ENCODE data around the gene ZBTB38. TPM values are rescaled to one million over a fixed set of nuclear protein-coding genes. Genes with fewer than 3 reads are reported as not detected.

The ZBTB38 gene
- total and polyA plus RNA-seq, 2 donors (not counting 1 experiment from before 2014, with no cell fraction given), result 13.8 to 71.2 TPM

DNA sequence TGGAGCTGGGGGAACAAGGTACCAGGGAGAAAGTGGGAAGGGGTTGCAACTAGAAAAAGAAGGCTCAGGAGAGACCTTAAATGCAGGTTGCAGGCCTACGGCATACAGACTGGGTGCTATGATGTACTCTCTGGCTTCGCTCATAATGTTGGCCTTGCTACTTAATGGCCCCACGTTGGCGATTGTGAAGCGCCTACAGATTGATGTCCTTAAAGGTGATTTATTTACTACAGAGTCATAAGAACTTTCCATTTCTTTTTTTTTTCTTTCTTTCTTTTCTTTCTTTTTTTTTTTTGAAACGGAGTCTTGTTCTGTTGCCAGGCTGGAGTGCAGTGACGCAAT lies 25.4 kb downstream of the ZBTB38 start:
- no peak overlapping the region for H3K4me3 Mint-ChIP-seq
- DNase-seq (no peak), ATAC-seq (ENCODE audit: low read depth) (no peak)
- H3K79me2 ChIP-seq (ENCODE audit: control insufficient read depth, insufficient read depth, low read length), result no peaks in the 10 kb centered on the region
- no peaks in the 10 kb centered on the region for H3K36me3 ChIP-seq (replicated peaks in 1 of 2; ENCODE audit: control extremely low read depth in 1 of 2, control insufficient read depth in 1 of 2, extremely low read depth in 1 of 2, insufficient read depth in 2 of 2, low read length in 1 of 2)
- peaks cover 7% of the 10 kb centered on the region for H3K9me3 Mint-ChIP-seq (ENCODE audit: insufficient read depth)
- ChIA-PET POLR2A (interaction anchor here (0.7 kb wide), 1 partner anchor 982 kb away, joined by 5 read pairs; no protein-coding TSS in a partner anchor), CTCF (interaction anchor here (0.6 kb wide), 1 partner anchor 154 kb away, joined by 3 read pairs; no protein-coding TSS in a partner anchor)
- H2AFZ ChIP-seq (ENCODE audit: insufficient read depth, low read depth, low read length, poor library complexity, severe bottlenecking), result no peak overlapping the region
- no peak for TF ChIP-seq EZH2 (IDR thresholded peaks at IDR 0.05; ENCODE audit: borderline replicate concordance, insufficient read depth, low read depth, low read length, poor library complexity, severe bottlenecking)
- TF ChIP-seq, protein P1, sequence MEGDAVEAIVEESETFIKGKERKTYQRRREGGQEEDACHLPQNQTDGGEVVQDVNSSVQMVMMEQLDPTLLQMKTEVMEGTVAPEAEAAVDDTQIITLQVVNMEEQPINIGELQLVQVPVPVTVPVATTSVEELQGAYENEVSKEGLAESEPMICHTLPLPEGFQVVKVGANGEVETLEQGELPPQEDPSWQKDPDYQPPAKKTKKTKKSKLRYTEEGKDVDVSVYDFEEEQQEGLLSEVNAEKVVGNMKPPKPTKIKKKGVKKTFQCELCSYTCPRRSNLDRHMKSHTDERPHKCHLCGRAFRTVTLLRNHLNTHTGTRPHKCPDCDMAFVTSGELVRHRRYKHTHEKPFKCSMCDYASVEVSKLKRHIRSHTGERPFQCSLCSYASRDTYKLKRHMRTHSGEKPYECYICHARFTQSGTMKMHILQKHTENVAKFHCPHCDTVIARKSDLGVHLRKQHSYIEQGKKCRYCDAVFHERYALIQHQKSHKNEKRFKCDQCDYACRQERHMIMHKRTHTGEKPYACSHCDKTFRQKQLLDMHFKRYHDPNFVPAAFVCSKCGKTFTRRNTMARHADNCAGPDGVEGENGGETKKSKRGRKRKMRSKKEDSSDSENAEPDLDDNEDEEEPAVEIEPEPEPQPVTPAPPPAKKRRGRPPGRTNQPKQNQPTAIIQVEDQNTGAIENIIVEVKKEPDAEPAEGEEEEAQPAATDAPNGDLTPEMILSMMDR (IDR thresholded peaks at IDR 0.05), result no peak
- no peaks in the 10 kb centered on the region for H4K20me1 ChIP-seq (ENCODE audit: control insufficient read depth, insufficient read depth, low read length, poor library complexity, severe bottlenecking)
- H3K27me3 ChIP-seq (replicated peaks in 1 of 4; ENCODE audit: control extremely low read depth in 1 of 4, control insufficient read depth in 3 of 4, insufficient read depth in 4 of 4, low read length in 3 of 4), result peaks cover 0 to 3% (median 0%) of the 10 kb centered on the region in 4 experiments
- no peak overlapping the region for H3K4me2 ChIP-seq (replicated peaks; ENCODE audit: low read depth, low read length, poor library complexity, severe bottlenecking)
- H3K27ac ChIP-seq (ENCODE audit: low read length in 2 of 2), result no peak overlapping the region
- no peak overlapping the region for H3K9ac ChIP-seq (ENCODE audit: low read length)
- no peaks in the 10 kb centered on the region for H3K4me1 ChIP-seq (ENCODE audit: control insufficient read depth in 2 of 2, insufficient read depth in 2 of 2, low read length in 2 of 2)
- H3K4me3 ChIP-seq (ENCODE audit: control extremely low read depth in 1 of 5, extremely low read depth in 1 of 5, insufficient read depth in 1 of 5, low read depth in 2 of 5, low read length in 4 of 5), result no peak overlapping the region
- H3K4me1 Mint-ChIP-seq, result peaks cover 14% of the 10 kb centered on the region
- no peaks in the 10 kb centered on the region for H3K9me3 ChIP-seq (ENCODE audit: control extremely low read depth in 1 of 3, control insufficient read depth in 2 of 3, insufficient read depth in 1 of 3, low read length in 2 of 3)
- 100% methylated on average over 5 of the region's 7 CpGs for WGBS (ENCODE audit: insufficient coverage)
- no peaks in the 10 kb centered on the region for H3K27me3 Mint-ChIP-seq
- H3K27ac Mint-ChIP-seq, result no peak overlapping the region
- intact Hi-C loops (cut with micrococcal nuclease), result no loop called here

DNA sequence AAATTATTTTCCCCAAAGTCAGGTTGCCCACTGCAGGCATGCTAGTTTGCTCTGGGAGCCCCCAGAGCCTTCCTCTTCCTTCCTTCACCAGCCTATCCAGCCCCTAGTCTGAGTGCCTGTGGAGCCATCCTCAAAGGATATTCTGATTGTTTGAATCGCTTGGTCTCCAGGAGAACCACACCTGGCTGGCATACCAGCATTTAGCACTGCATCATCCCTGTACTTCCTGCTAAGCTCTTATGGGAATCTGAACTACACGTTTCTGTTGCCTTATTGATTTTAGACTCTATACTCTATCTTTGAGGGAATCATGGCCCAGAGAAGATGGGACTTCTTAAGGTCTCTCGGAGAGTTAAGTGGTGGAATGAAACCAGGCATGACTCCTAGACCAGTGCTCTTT lies 26.3 kb downstream of the ZBTB38 start:
- H3K9me3 ChIP-seq (ENCODE audit: control extremely low read depth in 1 of 3, control insufficient read depth in 2 of 3, insufficient read depth in 1 of 3, low read length in 2 of 3), result no peaks in the 10 kb centered on the region
- no peak overlapping the region for H3K27ac Mint-ChIP-seq
- intact Hi-C loops (cut with micrococcal nuclease), result no loop called here
- no peaks in the 10 kb centered on the region for H3K27me3 Mint-ChIP-seq
- H2AFZ ChIP-seq (ENCODE audit: insufficient read depth, low read depth, low read length, poor library complexity, severe bottlenecking), result no peak overlapping the region
- peaks cover 0 to 3% (median 0%) of the 10 kb centered on the region in 4 experiments for H3K27me3 ChIP-seq (replicated peaks in 1 of 4; ENCODE audit: control extremely low read depth in 1 of 4, control insufficient read depth in 3 of 4, insufficient read depth in 4 of 4, low read length in 3 of 4)
- H3K4me3 Mint-ChIP-seq, result no peak overlapping the region
- H3K4me2 ChIP-seq (replicated peaks; ENCODE audit: low read depth, low read length, poor library complexity, severe bottlenecking), result no peak overlapping the region
- no peaks in the 10 kb centered on the region for H3K4me1 ChIP-seq (ENCODE audit: control insufficient read depth in 2 of 2, insufficient read depth in 2 of 2, low read length in 2 of 2)
- no peak overlapping the region for H3K9ac ChIP-seq (ENCODE audit: low read length)
- no peak for TF ChIP-seq EZH2 (IDR thresholded peaks at IDR 0.05; ENCODE audit: borderline replicate concordance, insufficient read depth, low read depth, low read length, poor library complexity, severe bottlenecking)
- TF ChIP-seq, protein P1 (IDR thresholded peaks at IDR 0.05), result no peak
- CTCF ChIA-PET, result no interaction called here
- 100% methylated on average over 2 of the region's 3 CpGs for WGBS (ENCODE audit: insufficient coverage)
- H3K4me3 ChIP-seq (ENCODE audit: control extremely low read depth in 1 of 5, extremely low read depth in 1 of 5, insufficient read depth in 1 of 5, low read depth in 2 of 5, low read length in 4 of 5), result no peak overlapping the region
- H4K20me1 ChIP-seq (ENCODE audit: control insufficient read depth, insufficient read depth, low read length, poor library complexity, severe bottlenecking), result no peaks in the 10 kb centered on the region
- ATAC-seq (ENCODE audit: low read depth) (no peak), DNase-seq (no peak)
- POLR2A ChIA-PET, result interaction anchor here (0.7 kb wide), 1 partner anchor 981 kb away, joined by 5 read pairs; no protein-coding TSS in a partner anchor
- H3K9me3 Mint-ChIP-seq (ENCODE audit: insufficient read depth), result peaks cover 7% of the 10 kb centered on the region
- H3K4me1 Mint-ChIP-seq, result peaks cover 12% of the 10 kb centered on the region
- H3K27ac ChIP-seq (ENCODE audit: low read length in 2 of 2), result no peak overlapping the region
- H3K36me3 ChIP-seq (replicated peaks in 1 of 2; ENCODE audit: control extremely low read depth in 1 of 2, control insufficient read depth in 1 of 2, extremely low read depth in 1 of 2, insufficient read depth in 2 of 2, low read length in 1 of 2), result no peaks in the 10 kb centered on the region
- no peaks in the 10 kb centered on the region for H3K79me2 ChIP-seq (ENCODE audit: control insufficient read depth, insufficient read depth, low read length)

All from B cell (primary cell).